Caco-2 (cell line): ENCODE data around the gene HNRNPAB. TPM values are rescaled to one million over a fixed set of nuclear protein-coding genes. Genes with fewer than 3 reads are reported as not detected.

ENCODE experiments used
- BruUV-seq: library from RNA; stranded (reverse); fragments of 400-500 nt; replicated peaks from 2 replicates; lab custom pipeline; 2021; lab: Mats Ljungman, UMichigan
- CTCF ChIA-PET: fragments of 300-600 bp; sonication (Branson Sonifier 250); formaldehyde crosslinking; loops from one replicate; lab custom pipeline; 2022; ENCODE audit warnings: antibody characterized with exemption; lab: Charles Lee
- POLR2A ChIA-PET: fragments of 300-600 bp; sonication (Branson Sonifier 250); formaldehyde crosslinking; loops from one replicate; lab custom pipeline; 2022; ENCODE audit warnings: antibody characterized with exemption; lab: Charles Lee
- DNase-seq, 2 experiments: peaks; one replicate each; pipeline versions ENCODE4 v3.0.0 to v3.0.0-alpha.2; 2020 to 2022
- H3K27me3 ChIP-seq: replicated peaks from 2 replicates; pipeline ENCODE4 v1.6.0; 2011; ENCODE audit warnings: low read length; ENCODE audit not compliant: control insufficient read depth, insufficient read depth
- H3K36me3 ChIP-seq: 2 replicates; pipeline ENCODE4 v1.5.1; 2011; ENCODE audit warnings: low read length; ENCODE audit not compliant: control insufficient read depth, insufficient read depth
- H3K4me1 ChIP-seq: fragments of 250-450 bp; sonication (Bioruptor Pico); 2 replicates; pipeline ENCODE4 v1.5.1; 2020; ENCODE audit warnings: mild to moderate bottlenecking
- H3K4me3 ChIP-seq: 2 replicates; pipeline ENCODE4 v1.5.1; 2011; ENCODE audit warnings: low read depth, mild to moderate bottlenecking, control low read depth, low read length
- H3K9me3 ChIP-seq: fragments of 250-450 bp; sonication (Bioruptor Pico); 2 replicates; pipeline ENCODE4 v1.5.1; 2020; ENCODE audit warnings: mild to moderate bottlenecking, moderate library complexity
- H3K27ac Mint-ChIP-seq: one replicate; pipeline ENCODE4 v1.8.0; 2022; ENCODE audit warnings: mixed read lengths; ENCODE audit not compliant: unreplicated experiment
- H3K27me3 Mint-ChIP-seq: one replicate; pipeline ENCODE4 v1.8.0; 2022; ENCODE audit warnings: mixed read lengths; ENCODE audit not compliant: insufficient read depth, unreplicated experiment
- H3K36me3 Mint-ChIP-seq: one replicate; pipeline ENCODE4 v1.8.0; 2022; ENCODE audit warnings: mild to moderate bottlenecking, mixed read lengths; ENCODE audit not compliant: insufficient read depth, unreplicated experiment
- H3K4me1 Mint-ChIP-seq: one replicate; pipeline ENCODE4 v1.8.0; 2022; ENCODE audit warnings: low read depth, mixed read lengths; ENCODE audit not compliant: unreplicated experiment
- H3K4me3 Mint-ChIP-seq: one replicate; pipeline ENCODE4 v1.8.0; 2022; ENCODE audit warnings: mild to moderate bottlenecking, moderate library complexity, mixed read lengths; ENCODE audit not compliant: unreplicated experiment
- H3K9me3 Mint-ChIP-seq: one replicate; pipeline ENCODE4 v1.8.0; 2022; ENCODE audit warnings: mixed read lengths; ENCODE audit not compliant: unreplicated experiment
- CTCF ChIP-seq, 2 experiments: fragments of 200-600 bp in 1 of 2; IDR thresholded peaks; 1 replicate in 1 of 2; 2 replicates in 1 of 2; pipeline versions ENCODE4 v1.5.1 to v1.8.0; 2011 to 2022; ENCODE audit warnings: antibody characterized with exemption in 1 of 2, control low read depth in 1 of 2, inconsistent platforms in 1 of 2, low read depth in 1 of 2, low read length in 1 of 2, mild to moderate bottlenecking in 1 of 2, moderate library complexity in 1 of 2; ENCODE audit not compliant: insufficient read depth in 1 of 2, severe bottlenecking in 1 of 2, unreplicated experiment in 1 of 2
- intact Hi-C: fragments of 100-400 bp; cut with micrococcal nuclease; formaldehyde crosslinking; loops from one replicate; pipeline ENCODE4 v1.10.0; 2022; ENCODE audit not compliant: unreplicated experiment
- total RNA-seq: library from RNA; stranded (reverse); gene quantifications from 2 replicates; pipeline ENCODE4 v1.2.3, GENCODE V29; 2022

The HNRNPAB gene
- total RNA-seq, 1 experiment from 2014 or later = 295 TPM

- intact Hi-C loops = no loop called here
- BruUV-seq = no TSS peak
- no peaks in the 10 kb centered on the region for H3K36me3 ChIP-seq
- H3K27me3 Mint-ChIP-seq = peaks cover 3% of the 10 kb centered on the region
- H3K9me3 ChIP-seq = no peaks in the 10 kb centered on the region
- H3K4me3 ChIP-seq = no peak overlapping the region
- H3K4me1 Mint-ChIP-seq = peaks cover 6% of the 10 kb centered on the region
- TF ChIP-seq CTCF (IDR thresholded peaks at IDR 0.05; ENCODE audit: insufficient read depth in 1 of 2, low read depth in 1 of 2, low read length in 1 of 2, severe bottlenecking in 1 of 2, unreplicated experiment in 1 of 2) = no peak
- H3K4me3 Mint-ChIP-seq = no peak overlapping the region
- no peaks in the 10 kb centered on the region for H3K9me3 Mint-ChIP-seq
- ChIA-PET POLR2A (no interaction called here), CTCF (no interaction called here)
- H3K4me1 ChIP-seq = no peaks in the 10 kb centered on the region
- H3K27ac Mint-ChIP-seq = no peak overlapping the region
- H3K27me3 ChIP-seq = no peaks in the 10 kb centered on the region
- peaks cover 9% of the 10 kb centered on the region for H3K36me3 Mint-ChIP-seq
- DNase-seq = no peak
These were observed 4.5 kb upstream of the HNRNPAB start for GRCh38 chr5:178199581-178200434.

GRCh38 chr5:178201221-178201926 is 3.0 kb upstream of the HNRNPAB start:
- intact Hi-C loops = no loop called here
- no peak for DNase-seq
- ChIA-PET CTCF (no interaction called here), POLR2A (interaction anchor here (0.6 kb wide), 1 partner anchor 424 kb away, joined by 3 read pairs; no protein-coding TSS in a partner anchor)
- peaks cover 2% of the 10 kb centered on the region for H3K27me3 Mint-ChIP-seq
- BruUV-seq = no TSS peak
- TF ChIP-seq CTCF (IDR thresholded peaks at IDR 0.05; ENCODE audit: insufficient read depth in 1 of 2, low read depth in 1 of 2, low read length in 1 of 2, severe bottlenecking in 1 of 2, unreplicated experiment in 1 of 2) = no peak
- H3K4me1 Mint-ChIP-seq = peaks cover 14% of the 10 kb centered on the region
- Histone ChIP-seq H3K27me3 (no peaks in the 10 kb centered on the region), H3K4me3 (no peak overlapping the region), H3K36me3 (0 out of 2 replicates have a peak, but pooled peaks cover 2% of the 10 kb centered on the region), H3K9me3 (no peaks in the 10 kb centered on the region), H3K4me1 (peaks cover 3% of the 10 kb centered on the region; the same call in 1 of the 2 replicates)
- peaks cover 22% of the 10 kb centered on the region for H3K36me3 Mint-ChIP-seq
- no peaks in the 10 kb centered on the region for H3K9me3 Mint-ChIP-seq
- H3K27ac Mint-ChIP-seq = no peak overlapping the region
- H3K4me3 Mint-ChIP-seq = no peak overlapping the region

- TF ChIP-seq CTCF (IDR thresholded peaks at IDR 0.05; ENCODE audit: insufficient read depth in 1 of 2, low read depth in 1 of 2, low read length in 1 of 2, severe bottlenecking in 1 of 2, unreplicated experiment in 1 of 2) = no peak
- Histone ChIP-seq H3K4me3 (no peak overlapping the region), H3K36me3 (peaks cover 4% of the 10 kb centered on the region; the same call in 1 of the 2 replicates), H3K9me3 (no peaks in the 10 kb centered on the region), H3K27me3 (no peaks in the 10 kb centered on the region), H3K4me1 (peaks cover 8% of the 10 kb centered on the region; the same call in 1 of the 2 replicates)
- BruUV-seq = no TSS peak
- peaks cover 28% of the 10 kb centered on the region for H3K36me3 Mint-ChIP-seq
- CTCF ChIA-PET = no interaction called here
- intact Hi-C loops = no loop called here
- no peaks in the 10 kb centered on the region for H3K9me3 Mint-ChIP-seq
- no peak overlapping the region for H3K27ac Mint-ChIP-seq
- H3K27me3 Mint-ChIP-seq = peaks cover 2% of the 10 kb centered on the region
- no peak for DNase-seq
- POLR2A ChIA-PET = no interaction called here
- H3K4me3 Mint-ChIP-seq = no peak overlapping the region
- peaks cover 18% of the 10 kb centered on the region for H3K4me1 Mint-ChIP-seq
These were observed 2.5 kb upstream of the HNRNPAB start for GRCh38 chr5:178201927-178202235.
